GM18873 (cell line): Measurements from ENCODE around the gene SCN3B.

ENCODE experiments used
- ATAC-seq: cut with Tn5 transposase; IDR thresholded peaks from one replicate; pipeline ENCODE4 v1.9.1; 2021; ENCODE audit warnings: mild to moderate bottlenecking, moderate library complexity, moderate number of reproducible peaks; ENCODE audit not compliant: unreplicated experiment, low FRiP score

SCN3B gene

DNA sequence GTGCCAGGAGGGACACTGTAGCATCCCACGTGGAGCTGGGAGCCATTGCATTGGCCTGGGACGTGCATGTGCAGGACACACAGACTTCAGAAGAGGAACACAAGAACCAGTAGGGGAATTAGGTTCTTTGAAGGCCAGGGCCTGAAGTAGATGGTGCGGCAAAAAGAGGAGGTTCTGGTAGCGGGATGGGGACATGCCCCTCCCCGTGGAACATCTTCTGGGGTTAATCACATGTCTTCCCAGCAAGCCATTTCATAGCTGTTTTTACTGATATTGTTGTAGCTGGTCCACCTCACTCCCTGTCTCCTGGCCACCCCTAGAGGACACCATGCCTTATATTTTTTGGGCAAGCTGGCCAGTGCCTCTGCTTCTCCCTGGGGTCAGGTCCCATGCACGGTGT is 74.3 kb downstream of the SCN3B start:
- no peak for ATAC-seq

- ATAC-seq = no peak
Measured at GRCh38 chr11:123579482-123579812, 75.0 kb downstream of the SCN3B start.
